ENCODE data around the gene AKR1B1.

Gene AKR1B1

GRCh38 chr7:134425777-134426176 is 33.1 kb downstream of the AKR1B1 start:
- no peak for TF ChIP-seq CTCF (IDR thresholded peaks at IDR 0.05; ENCODE audit: insufficient read depth, low read depth, low read length, missing control alignments)
- H3K4me3 ChIP-seq (ENCODE audit: low read length) = no peak overlapping the region
- DNase-seq (ENCODE audit: low read depth) = no peak

GRCh38 chr7:134422638-134423037 is 36.3 kb downstream of the AKR1B1 start:
- no peak overlapping the region for H3K4me3 ChIP-seq (ENCODE audit: low read length)
- TF ChIP-seq CTCF (IDR thresholded peaks at IDR 0.05; ENCODE audit: insufficient read depth, low read depth, low read length, missing control alignments) = no peak
- no peak for DNase-seq (ENCODE audit: low read depth)

GRCh38 chr7:134422008-134422407 is 36.9 kb downstream of the AKR1B1 start:
- no peak for TF ChIP-seq CTCF (IDR thresholded peaks at IDR 0.05; ENCODE audit: insufficient read depth, low read depth, low read length, missing control alignments)
- peak; percentile 43 for DNase-seq (ENCODE audit: low read depth)

GRCh38 chr7:134420424-134421125 is 38.3 kb downstream of the AKR1B1 start:
- DNase-seq (ENCODE audit: low read depth) = peak; percentile 78
- H3K4me3 ChIP-seq (ENCODE audit: low read length) = no peak overlapping the region
- peak; percentile 79 for TF ChIP-seq CTCF (IDR thresholded peaks at IDR 0.05; ENCODE audit: insufficient read depth, low read depth, low read length, missing control alignments)

More at GRCh38 chr7:134422008-134422407, 36.9 kb downstream of the AKR1B1 start:
- no peak overlapping the region for H3K4me3 ChIP-seq (ENCODE audit: low read length)

GRCh38 chr7:134419875-134420274 is 39.0 kb downstream of the AKR1B1 start:
- no peak overlapping the region for H3K4me3 ChIP-seq (ENCODE audit: low read length)
- DNase-seq (ENCODE audit: low read depth) = no peak
- no peak for TF ChIP-seq CTCF (IDR thresholded peaks at IDR 0.05; ENCODE audit: insufficient read depth, low read depth, low read length, missing control alignments)

GRCh38 chr7:134419085-134419484 is 39.8 kb downstream of the AKR1B1 start:
- DNase-seq (ENCODE audit: low read depth) = no peak
- TF ChIP-seq CTCF (IDR thresholded peaks at IDR 0.05; ENCODE audit: insufficient read depth, low read depth, low read length, missing control alignments) = no peak
- H3K4me3 ChIP-seq (ENCODE audit: low read length) = no peak overlapping the region

- TF ChIP-seq CTCF (IDR thresholded peaks at IDR 0.05; ENCODE audit: insufficient read depth, low read depth, low read length, missing control alignments) = no peak
- H3K4me3 ChIP-seq (ENCODE audit: low read length) = no peak overlapping the region
- no peak for DNase-seq (ENCODE audit: low read depth)
These were observed 43.2 kb downstream of the AKR1B1 start for GRCh38 chr7:134415700-134416099.
